ENCODE results near the gene SPOUT1.
"Not testable (repeated sequence)": the region's sequence is repeated elsewhere in the genome, so short reads cannot be mapped to it uniquely, and the experiment has no call there.

SPOUT1 gene

GRCh38 chr9:128780093-128780492 lies 49.5 kb downstream of the SPOUT1 start:
- DNase-seq (ENCODE audit: low read depth in 1 of 2, low spot score in 1 of 2), result not testable (repeated sequence)

GRCh38 chr9:128774804-128775203 lies 54.8 kb downstream of the SPOUT1 start:
- DNase-seq (ENCODE audit: low read depth in 1 of 2, low spot score in 1 of 2), result no peak

GRCh38 chr9:128773049-128773448 lies 56.5 kb downstream of the SPOUT1 start:
- no peak for DNase-seq (ENCODE audit: low read depth in 1 of 2, low spot score in 1 of 2)

DNA sequence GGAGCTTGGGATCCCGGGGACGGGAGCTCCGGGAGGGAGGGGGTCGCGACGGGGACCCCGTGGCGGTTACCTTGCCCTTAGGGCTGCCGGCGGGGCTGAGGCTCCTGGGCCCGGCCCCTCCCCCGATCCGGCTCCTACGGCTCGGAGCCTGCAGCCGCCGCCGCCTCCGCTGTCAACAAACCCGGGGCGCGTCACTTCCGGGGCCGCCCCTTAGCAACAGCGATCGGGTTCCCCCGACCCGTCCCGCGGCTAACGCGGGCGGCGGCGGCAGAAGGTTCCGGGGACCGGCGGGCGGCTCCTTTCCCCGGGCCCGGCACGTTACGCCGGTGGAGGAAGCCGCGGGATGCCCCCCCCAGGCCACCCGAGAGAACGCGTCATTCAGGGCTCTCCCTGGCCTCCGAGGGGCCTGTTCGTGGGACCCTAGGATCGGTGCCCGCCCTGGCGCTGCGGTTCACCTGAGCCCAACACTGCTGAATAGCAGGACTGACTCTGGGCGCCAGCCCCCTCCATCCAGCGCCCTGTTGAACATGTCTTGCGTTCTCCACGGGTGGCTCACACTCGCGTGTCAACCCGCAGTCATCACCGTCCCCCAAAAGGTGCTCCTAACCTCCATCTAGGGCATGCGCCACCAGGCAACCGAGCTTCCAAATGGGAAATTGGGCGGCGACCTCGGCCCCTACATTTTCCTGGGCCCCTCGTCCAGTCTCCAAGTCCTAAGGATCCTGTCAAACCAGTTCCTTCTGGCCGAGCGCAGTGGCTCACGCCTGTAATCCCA lies 57.7 kb downstream of the SPOUT1 start, which contains the start of gene ZER1:
TSS of gene ZER1 (minus strand) at position 183 of the 775 bp plus-strand sequence. CDS start 16,362 bp downstream, outside the sequence.
- peak; percentile 85 to 95 for DNase-seq (ENCODE audit: low read depth in 1 of 2, low spot score in 1 of 2)

DNA sequence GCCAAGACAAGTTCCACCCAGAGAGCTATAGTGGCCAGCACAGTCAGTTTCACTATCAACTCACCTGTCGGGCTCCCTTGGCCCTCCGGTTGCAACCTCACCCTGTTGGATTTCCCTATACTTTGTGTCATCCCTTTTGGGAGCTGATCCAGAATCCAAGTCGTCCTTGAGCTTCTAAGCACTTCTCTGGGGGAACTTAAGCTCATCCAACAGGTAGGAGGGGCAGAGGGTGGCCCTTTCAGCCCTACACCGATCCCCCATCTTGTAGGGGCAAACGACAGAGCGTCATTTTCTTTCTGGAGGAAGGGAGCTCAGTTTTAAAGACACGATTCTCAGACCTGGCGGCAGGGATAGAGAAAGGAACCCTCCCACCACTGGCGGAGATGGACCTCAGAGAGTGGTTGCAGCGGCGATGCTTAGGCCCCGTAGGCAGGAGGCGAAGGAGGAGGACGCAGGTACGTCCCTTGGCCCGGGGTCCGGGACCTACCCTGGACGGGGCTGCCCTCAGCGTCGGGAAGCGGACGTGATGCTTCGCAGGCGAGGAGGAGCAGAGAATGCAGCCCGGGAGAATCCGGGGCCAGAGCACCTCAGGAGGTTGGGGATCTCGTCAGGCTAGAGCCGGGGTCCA lies 58.4 kb downstream of the SPOUT1 start:
- DNase-seq (ENCODE audit: low read depth in 1 of 2, low spot score in 1 of 2), result no peak

DNA sequence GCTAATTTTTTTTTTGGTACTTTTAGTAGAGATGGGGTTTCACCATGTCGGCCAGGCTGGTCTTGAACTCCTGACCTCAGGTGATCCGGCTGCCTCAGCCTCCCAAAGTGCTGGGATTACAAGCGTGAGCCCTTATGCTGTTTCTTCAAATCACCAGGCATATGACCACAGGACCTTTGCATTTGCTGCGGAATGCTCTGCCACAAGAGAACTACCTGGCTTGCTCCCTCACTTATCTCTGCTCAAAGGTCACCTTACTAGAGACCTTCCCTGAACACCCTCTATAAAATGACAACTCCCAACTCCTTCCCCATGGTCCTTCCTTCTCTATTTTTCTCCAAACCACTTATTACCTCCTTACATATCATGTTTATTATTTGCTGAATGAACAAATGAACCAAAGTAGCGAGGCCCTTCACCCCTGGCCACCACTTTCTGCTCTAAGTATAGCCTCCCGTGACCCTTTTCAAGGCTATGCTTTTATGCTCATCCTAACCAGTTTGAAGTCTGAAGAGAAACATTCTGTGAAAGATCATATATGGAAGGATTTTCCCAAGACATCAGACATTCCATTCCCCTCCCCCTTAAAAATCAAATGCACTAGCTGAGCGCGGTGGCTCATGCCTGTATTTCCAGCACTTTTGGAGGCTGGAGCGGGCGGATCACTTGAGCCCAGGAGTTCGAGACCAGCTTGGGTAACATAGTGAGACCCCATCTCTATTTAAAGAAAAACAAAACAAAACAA lies 59.1 kb downstream of the SPOUT1 start:
- no peak for DNase-seq (ENCODE audit: low read depth in 1 of 2, low spot score in 1 of 2)
